Measurements from ENCODE around the gene ZNF862.

The ZNF862 gene

GRCh38 chr7:149866139-149866778 lies 28.1 kb downstream of the ZNF862 start:
- DNase-seq (ENCODE audit: low spot score): no peak

DNA sequence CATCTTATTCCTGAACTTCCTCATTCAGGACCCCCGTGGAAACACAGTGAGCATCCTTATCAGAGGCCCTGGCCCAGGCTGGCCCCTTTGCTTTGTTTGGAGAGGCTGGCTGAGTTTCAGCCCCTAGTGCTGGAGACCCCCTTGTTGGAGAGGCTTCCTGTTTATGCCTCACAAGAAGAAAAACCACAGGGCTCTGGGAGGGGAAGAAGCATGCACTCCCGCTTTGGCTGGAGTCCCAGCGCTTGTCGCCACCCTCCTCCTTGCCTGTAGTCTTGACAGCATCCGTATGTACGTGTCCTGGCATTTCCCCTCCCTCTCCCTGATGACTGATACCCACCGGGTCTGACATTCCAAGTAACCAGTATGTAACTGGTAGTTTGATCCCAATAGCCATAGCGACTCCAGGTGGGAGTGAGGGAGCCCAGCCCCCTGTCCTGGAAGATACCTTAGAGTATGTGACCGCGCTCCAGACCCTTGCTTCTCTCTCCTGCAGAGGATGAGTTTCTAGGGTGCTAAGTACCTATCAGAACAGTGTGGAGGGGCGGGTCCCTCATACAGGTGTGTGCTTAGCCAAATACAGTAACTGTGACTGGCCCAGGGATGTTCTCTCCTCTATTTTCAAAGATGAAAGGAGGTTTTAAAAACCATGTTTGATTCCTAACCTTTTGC lies 28.7 kb downstream of the ZNF862 start:
- no peak for DNase-seq (ENCODE audit: low spot score)

- no peak for DNase-seq (ENCODE audit: low spot score)
Observed at GRCh38 chr7:149867762-149868622, 29.8 kb downstream of the ZNF862 start.

DNA sequence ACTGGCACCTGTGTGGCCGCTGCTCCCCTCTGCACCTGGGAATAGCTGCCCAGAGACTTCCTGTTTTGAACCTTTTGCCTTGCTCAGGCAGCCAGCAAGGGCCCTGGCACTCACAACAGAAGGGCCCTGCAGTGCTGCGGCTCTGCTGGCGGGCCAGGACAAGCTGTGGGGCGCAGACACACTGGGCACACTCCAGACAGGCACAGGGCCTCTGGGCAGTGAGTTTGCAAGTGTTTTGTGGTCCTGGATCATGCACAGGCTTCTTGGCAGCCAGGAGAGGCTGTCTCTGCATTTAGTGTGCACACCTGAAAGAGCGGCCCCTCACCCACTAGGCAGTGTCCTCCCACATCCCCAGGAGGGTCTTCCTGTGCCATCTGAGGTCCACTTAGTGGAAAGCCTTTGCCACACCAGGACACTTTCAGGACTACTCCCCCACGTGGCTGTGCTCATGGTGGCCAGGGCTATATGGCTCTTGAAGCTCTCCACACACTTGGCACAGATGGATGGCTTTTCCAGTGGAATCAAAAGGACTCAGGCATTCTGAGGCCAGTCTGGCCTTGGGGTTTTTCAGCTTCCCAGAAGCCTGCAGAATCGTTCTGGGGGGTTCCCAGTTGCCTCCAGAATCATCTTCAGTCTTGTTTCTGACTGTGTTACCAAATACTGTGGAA lies 30.6 kb downstream of the ZNF862 start:
- DNase-seq (ENCODE audit: low spot score): no peak

- DNase-seq (ENCODE audit: low spot score): no peak
Observed at GRCh38 chr7:149869291-149869650, 31.1 kb downstream of the ZNF862 start.

- DNase-seq (ENCODE audit: low spot score): no peak
Observed at GRCh38 chr7:149869867-149870266, 31.7 kb downstream of the ZNF862 start.

- no peak for DNase-seq (ENCODE audit: low spot score)
Observed at GRCh38 chr7:149870274-149870673, 32.1 kb downstream of the ZNF862 start.

DNA sequence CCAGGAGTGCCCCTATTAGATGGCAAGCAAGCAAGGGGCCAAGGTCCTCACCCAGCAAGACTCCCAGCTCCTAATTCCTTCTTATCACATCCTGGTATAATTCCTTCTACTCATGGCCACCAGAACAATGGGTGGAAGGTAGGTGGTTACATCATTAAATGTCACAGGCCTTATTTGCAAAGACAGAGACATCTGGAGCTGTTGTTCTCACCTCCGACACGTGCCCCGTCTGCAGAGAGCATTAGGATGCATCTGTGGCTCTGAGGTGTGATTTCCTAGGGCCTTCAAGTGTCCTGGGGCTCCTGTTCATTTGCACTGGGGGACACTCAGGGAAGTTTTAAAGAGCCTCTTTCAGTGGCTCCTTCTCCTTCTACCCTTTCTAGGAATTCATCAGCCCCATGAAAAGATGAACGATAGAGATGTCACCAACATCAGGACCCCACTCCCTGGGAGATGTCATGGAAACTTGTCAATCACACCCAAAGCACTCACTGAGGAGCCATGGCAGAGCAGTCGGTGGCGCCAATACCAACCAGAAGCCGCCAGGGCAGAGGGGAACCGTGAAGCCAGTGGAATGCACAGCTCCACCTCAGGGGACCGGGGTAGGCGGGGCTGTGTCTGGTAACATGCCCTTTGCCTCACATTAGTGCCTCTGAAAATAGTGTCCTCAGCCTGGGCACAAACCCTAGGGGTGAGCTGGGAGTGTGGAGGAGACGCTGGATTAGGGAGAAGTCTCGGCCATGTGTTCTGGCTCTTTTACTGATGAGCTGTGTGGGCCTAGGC lies 32.7 kb downstream of the ZNF862 start:
- DNase-seq (ENCODE audit: low spot score): no peak

- no peak for DNase-seq (ENCODE audit: low spot score)
Observed at GRCh38 chr7:149871576-149871975, 33.4 kb downstream of the ZNF862 start.

DNA sequence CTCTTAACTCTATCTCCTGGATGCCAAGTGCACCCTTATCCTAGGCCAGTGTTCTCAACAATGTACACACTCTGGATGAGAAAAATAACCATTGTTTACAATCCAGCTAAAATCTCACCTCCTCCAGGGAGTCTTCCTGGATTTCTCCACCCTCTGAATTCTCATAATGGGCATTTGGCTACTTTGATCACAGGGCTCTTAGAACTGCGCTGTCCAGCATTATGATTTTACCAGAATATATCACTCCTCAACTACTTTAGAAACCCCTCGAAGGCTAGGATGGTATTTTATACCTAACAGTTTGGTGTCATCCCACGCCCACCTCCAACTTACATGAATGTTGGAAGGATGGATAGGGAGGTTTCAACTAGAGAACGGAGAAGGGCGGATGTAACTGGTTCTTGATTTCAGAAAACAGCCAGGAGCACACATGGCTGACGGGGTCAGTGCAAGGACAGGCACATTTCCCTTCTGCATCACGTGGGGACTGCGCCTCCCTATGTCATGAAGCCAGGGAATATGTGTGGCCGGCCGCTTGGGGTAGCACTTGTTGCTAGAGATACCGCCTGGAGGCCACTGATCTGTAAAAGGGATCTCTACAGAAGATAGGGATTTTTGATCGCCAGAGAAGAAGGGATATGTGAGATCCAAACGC lies 34.4 kb downstream of the ZNF862 start:
- peak; percentile 94 for DNase-seq (ENCODE audit: low spot score)

DNA sequence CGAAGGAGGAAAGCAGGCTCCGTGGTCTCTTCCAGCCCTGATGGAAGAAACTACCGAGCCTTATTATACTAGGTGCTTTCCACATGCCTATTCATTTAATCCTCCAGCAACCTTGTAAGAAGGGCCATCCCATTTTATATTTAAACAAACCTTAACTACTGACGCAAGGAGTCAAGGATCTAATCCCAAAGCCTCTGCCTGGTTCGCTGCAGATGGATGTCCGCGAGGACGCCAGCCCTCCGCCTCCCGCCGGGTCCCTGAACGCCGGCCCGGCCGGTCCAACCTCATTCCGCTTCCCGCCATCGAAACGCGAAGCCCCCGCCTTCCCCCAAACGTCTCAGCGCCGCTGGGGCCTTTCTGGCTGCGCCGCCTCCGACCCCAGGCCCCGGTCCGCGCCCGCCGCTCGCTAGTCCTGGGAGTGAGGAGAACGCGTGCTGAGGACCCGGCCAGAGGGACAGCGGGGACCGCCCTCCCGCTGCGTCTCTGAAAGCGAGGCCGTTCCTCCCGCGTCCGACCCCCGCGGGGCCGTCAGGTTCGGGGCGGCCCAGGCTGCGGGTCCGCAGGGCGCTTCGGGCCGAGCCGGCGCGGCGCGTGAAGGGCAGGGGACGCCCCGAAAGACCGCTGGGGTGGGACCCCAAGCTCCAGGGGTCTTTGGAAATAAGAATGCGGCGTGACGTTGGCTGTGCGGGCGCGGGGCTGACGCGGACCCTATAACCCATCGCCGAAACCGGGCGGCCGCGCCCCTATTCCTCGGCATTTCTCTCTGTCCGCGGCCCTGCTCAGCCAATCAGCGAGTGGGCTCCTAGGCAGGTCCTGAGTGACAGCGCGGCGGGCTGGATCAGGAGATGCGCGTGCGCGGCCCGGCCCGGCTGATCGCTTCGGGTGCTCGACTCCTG lies 35.1 kb downstream of the ZNF862 start, which contains the start of gene ATP6V0E2:
Gene ATP6V0E2, plus strand, starts transcription at position 896 of the 896 bp plus-strand sequence. CDS start 97 bp downstream, outside the sequence.
- DNase-seq (ENCODE audit: low spot score): peak; percentile 94

- DNase-seq (ENCODE audit: low spot score): no peak
Observed at GRCh38 chr7:149873970-149874643, 35.9 kb downstream of the ZNF862 start.

DNA sequence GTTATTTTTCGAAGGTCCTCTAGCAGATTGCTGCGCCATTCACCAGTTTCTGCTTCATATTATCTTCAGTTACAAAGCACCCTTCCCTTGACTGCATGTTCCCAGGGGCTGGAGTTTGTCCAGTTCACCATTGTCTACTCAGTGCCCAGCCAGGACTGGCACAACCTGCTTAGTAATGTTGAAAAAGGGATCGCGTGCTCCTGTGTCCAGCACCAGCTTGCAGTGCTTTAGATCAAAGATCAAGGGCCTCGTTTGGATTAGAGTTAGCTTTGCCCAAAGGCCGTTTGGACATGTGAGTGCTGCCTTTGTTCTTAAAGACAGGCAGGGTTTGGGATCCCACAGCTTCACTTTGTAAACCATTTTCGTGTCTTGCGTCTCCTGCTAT lies 36.5 kb downstream of the ZNF862 start:
- DNase-seq (ENCODE audit: low spot score): peak; percentile 58

DNA sequence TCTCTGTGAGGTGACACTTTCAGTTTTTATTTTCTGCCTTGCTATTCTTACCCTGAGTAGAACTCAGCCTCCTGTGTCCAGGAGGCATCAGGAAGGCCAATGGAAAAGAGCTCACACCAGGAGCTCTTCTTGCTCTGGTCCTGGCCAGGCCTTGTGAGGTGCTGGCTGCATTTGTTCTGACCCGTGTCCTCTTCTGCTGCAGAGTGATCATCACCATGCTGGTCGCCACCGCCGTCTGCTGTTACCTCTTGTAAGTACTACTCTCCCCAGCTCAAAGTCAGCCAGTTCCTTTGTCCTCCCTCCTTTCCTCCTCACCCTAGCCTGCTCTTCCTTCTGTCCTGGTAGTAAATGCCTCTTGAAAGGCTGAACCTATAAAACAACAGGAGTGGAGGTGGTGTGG lies 37.2 kb downstream of the ZNF862 start:
- DNase-seq (ENCODE audit: low spot score): no peak

DNA sequence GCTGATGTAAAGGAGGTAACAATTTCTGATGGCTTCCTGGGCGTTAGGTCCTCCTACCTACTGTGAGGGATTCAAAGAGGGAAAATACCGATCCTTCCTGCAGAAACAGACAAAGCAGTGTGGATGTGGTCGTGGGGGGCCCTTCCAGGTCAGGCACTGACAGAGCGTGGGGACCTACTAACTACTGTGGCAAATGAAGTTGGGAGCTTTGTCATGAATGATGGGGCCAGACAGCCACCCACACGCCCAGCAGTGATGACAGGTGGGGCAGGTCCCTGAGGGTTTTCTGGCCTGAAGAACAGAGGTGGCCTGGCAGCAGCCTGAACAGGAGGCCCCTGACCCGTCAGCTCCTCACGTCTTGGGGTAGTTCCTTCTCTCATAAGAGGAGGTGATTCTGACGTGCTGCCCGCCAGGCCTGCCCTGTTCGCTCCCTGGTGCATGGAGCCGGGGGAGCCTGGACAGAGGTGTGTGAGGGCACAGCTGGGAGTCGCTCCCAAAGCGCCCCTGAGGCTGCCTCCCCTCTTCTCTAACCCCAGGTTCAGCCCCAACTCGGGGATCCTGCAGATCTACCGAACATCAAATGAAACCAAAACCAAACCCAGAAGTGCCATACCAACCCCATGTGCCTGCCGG lies 39.8 kb downstream of the ZNF862 start:
- no peak for DNase-seq (ENCODE audit: low spot score)

- DNase-seq (ENCODE audit: low spot score): no peak
Observed at GRCh38 chr7:149878523-149878921, 40.3 kb downstream of the ZNF862 start.

DNA sequence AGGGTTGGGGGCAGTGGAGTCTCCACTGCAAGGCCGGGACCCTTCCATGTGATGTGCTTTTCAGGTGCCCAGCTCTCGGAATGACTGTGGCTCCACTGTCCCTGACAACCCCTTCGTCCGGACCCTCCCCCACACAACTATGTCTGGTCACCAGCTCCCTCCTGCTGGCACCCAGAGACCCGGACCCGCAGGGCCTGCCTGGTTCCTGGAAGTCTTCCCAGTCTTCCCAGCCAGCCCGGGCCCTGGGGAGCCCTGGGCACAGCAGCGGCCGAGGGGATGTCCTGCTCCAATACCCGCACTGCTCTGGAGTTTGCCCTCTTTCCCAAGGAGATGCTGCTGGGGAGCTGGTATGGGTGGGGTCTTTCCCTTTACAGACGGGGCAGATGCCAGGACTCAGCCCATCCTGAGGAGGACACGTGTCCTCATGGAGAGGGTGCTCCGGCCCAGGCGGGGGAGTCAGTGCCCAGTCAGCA lies 41.1 kb downstream of the ZNF862 start:
- no peak for DNase-seq (ENCODE audit: low spot score)

GRCh38 chr7:149879766-149880637 lies 41.8 kb downstream of the ZNF862 start:
- DNase-seq (ENCODE audit: low spot score): no peak
